Measurements from ENCODE around the gene CIZ1. TPM values are rescaled to one million over a fixed set of nuclear protein-coding genes. Genes with fewer than 3 reads are reported as not detected.

The CIZ1 gene
- total RNA-seq, 1 donor from 2014 or later: 174 TPM

GRCh38 chr9:128149001-128149701, 42.2 kb downstream of the CIZ1 start, which contains the start of gene LCN2:
LCN2 (plus strand) TSS chr9:128149453; CDS start chr9:128149526, 73 bp downstream.
- peaks cover 3% of the 10 kb centered on the region for H3K4me1 Mint-ChIP-seq (ENCODE audit: low read depth, unreplicated experiment)
- H3K4me3 Mint-ChIP-seq (ENCODE audit: unreplicated experiment): no peak within 1 kb of the TSS
- H3K36me3 Mint-ChIP-seq (ENCODE audit: unreplicated experiment): no peaks in the 10 kb centered on the region
- H3K9me3 Mint-ChIP-seq (ENCODE audit: unreplicated experiment): peaks cover 8% of the 10 kb centered on the region
- no peak within 1 kb of the TSS for H3K27ac Mint-ChIP-seq (ENCODE audit: unreplicated experiment)
- peaks cover 6% of the 10 kb centered on the region for H3K27me3 Mint-ChIP-seq (ENCODE audit: unreplicated experiment)
- no peak for TF ChIP-seq CTCF (IDR thresholded peaks at IDR 0.05; ENCODE audit: partially characterized antibody, unreplicated experiment)
- no peak for DNase-seq

GRCh38 chr9:128148509-128149000, 42.8 kb downstream of the CIZ1 start:
- no peaks in the 10 kb centered on the region for H3K36me3 Mint-ChIP-seq (ENCODE audit: unreplicated experiment)
- H3K27ac Mint-ChIP-seq (ENCODE audit: unreplicated experiment): no peak overlapping the region
- no peak for TF ChIP-seq CTCF (IDR thresholded peaks at IDR 0.05; ENCODE audit: partially characterized antibody, unreplicated experiment)
- H3K27me3 Mint-ChIP-seq (ENCODE audit: unreplicated experiment): peaks cover 6% of the 10 kb centered on the region
- peaks cover 8% of the 10 kb centered on the region for H3K9me3 Mint-ChIP-seq (ENCODE audit: unreplicated experiment)
- H3K4me1 Mint-ChIP-seq (ENCODE audit: low read depth, unreplicated experiment): peaks cover 3% of the 10 kb centered on the region
- H3K4me3 Mint-ChIP-seq (ENCODE audit: unreplicated experiment): no peak overlapping the region
- no peak for DNase-seq

- Mint-ChIP-seq H3K9me3 (ENCODE audit: unreplicated experiment) (peaks cover 12% of the 10 kb centered on the region), H3K27ac (ENCODE audit: unreplicated experiment) (no peak overlapping the region), H3K4me1 (ENCODE audit: low read depth, unreplicated experiment) (peaks cover 3% of the 10 kb centered on the region), H3K36me3 (ENCODE audit: unreplicated experiment) (no peaks in the 10 kb centered on the region), H3K27me3 (ENCODE audit: unreplicated experiment) (peaks cover 8% of the 10 kb centered on the region), H3K4me3 (ENCODE audit: unreplicated experiment) (no peak overlapping the region)
- TF ChIP-seq CTCF (IDR thresholded peaks at IDR 0.05; ENCODE audit: partially characterized antibody, unreplicated experiment): no peak
- no peak for DNase-seq
Observed at GRCh38 chr9:128146591-128147120, 44.7 kb downstream of the CIZ1 start.

GRCh38 chr9:128145951-128146351, 45.4 kb downstream of the CIZ1 start:
- Mint-ChIP-seq H3K9me3 (ENCODE audit: unreplicated experiment) (peaks cover 13% of the 10 kb centered on the region), H3K27me3 (ENCODE audit: unreplicated experiment) (peaks cover 8% of the 10 kb centered on the region), H3K4me1 (ENCODE audit: low read depth, unreplicated experiment) (peaks cover 5% of the 10 kb centered on the region), H3K27ac (ENCODE audit: unreplicated experiment) (no peak overlapping the region), H3K36me3 (ENCODE audit: unreplicated experiment) (no peaks in the 10 kb centered on the region), H3K4me3 (ENCODE audit: unreplicated experiment) (no peak overlapping the region)
- TF ChIP-seq CTCF (IDR thresholded peaks at IDR 0.05; ENCODE audit: partially characterized antibody, unreplicated experiment): no peak
- peak; percentile 12 for DNase-seq

- no peak for TF ChIP-seq CTCF (IDR thresholded peaks at IDR 0.05; ENCODE audit: partially characterized antibody, unreplicated experiment)
- H3K27ac Mint-ChIP-seq (ENCODE audit: unreplicated experiment): no peak overlapping the region
Observed at GRCh38 chr9:128145536-128145935, 45.8 kb downstream of the CIZ1 start.

More at GRCh38 chr9:128145536-128145935, 45.8 kb downstream of the CIZ1 start:
- peaks cover 8% of the 10 kb centered on the region for H3K27me3 Mint-ChIP-seq (ENCODE audit: unreplicated experiment)
- H3K4me1 Mint-ChIP-seq (ENCODE audit: low read depth, unreplicated experiment): peaks cover 5% of the 10 kb centered on the region
- peak; percentile 9 for DNase-seq
- no peak overlapping the region for H3K4me3 Mint-ChIP-seq (ENCODE audit: unreplicated experiment)
- H3K36me3 Mint-ChIP-seq (ENCODE audit: unreplicated experiment): no peaks in the 10 kb centered on the region
- peaks cover 10% of the 10 kb centered on the region for H3K9me3 Mint-ChIP-seq (ENCODE audit: unreplicated experiment)
